Stimulated activated CD4-positive, alpha-beta T cell treated with anti-CD3 and anti-CD28 coated beads, TNF-alpha, amount 100 ng/mL, for 4 hours (primary cell): Measurements from ENCODE around the gene IGFLR1.
A peak's percentile ranks its signal among the peaks of the same experiment; 100 is the strongest.
"Not testable (repeated sequence)": the region's sequence is repeated elsewhere in the genome, so short reads cannot be mapped to it uniquely, and the experiment has no call there.

ENCODE experiments used
- DNase-seq, 3 experiments: peaks; one replicate each; pipeline ENCODE4 v3.0.0-alpha.2; 2020; ENCODE audit warnings: low read depth in 3 of 3

Gene IGFLR1

DNA sequence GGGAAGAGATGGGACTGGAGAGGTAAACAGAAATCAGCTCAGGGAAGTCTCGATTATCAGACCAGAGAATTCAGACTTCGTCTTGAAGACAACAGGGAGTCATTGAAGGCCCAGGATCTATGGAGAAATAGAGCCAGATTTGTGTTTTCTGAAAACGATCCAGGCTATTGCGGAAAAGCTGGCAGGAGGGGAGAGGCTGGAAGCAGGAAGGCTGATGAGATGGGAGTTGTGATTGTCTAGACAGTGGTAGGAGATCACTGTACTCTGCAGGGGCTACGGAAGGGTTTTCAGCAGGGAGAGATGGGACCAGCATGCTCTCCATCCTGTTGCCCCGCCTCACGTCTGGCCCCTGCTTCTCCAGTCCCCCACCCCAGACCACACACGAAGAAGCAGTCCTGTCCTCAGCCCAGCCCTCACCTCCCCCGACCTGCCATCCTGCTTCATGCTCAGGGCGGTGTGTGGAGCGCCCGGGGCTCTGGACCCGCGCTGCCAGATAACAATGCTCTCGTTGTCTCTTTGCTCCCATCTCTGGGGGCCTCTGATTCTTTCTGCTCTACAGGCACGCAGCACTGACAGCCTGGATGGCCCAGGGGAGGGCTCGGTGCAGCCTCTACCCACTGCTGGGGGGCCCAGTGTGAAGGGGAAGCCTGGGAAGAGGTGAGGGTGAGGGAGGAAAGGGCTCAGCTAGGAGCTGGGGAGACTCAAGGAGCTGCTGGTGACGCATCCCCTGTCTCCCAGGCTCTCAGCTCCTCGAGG lies 35.0 kb upstream of the IGFLR1 start:
- no peak for DNase-seq

DNA sequence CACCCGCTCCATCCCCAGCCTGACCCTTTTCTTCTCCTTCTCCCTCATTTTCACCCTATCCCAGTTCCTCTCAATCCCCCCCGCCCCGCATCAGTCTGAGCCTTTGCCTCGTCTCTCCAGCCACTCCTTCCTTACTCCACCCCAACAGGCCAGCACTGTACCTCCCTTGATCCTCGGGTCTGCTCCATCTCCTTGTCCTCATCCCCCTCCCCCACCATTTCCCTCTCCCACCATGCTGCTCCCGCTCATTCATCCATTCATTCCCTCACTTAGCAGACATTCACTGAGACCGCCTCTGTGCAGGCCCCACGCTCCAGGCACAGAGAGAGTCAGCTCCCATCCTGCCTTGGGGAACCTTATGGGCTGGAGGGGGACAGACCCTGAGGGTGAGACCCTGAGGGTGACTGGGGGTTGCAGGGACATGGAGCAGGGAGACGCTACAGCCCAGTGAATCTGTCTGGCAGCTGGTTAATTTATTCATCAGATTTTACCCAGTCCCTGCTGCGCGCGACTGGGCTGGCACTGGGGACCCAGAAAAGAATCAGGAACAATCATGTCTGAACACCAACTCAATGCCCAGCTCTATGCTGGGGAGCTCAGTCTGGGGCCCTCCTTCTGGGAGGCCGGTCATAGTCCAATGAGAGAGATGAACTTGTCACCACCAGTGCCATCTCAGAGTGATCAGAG lies 34.0 kb upstream of the IGFLR1 start:
- no peak for DNase-seq

DNA sequence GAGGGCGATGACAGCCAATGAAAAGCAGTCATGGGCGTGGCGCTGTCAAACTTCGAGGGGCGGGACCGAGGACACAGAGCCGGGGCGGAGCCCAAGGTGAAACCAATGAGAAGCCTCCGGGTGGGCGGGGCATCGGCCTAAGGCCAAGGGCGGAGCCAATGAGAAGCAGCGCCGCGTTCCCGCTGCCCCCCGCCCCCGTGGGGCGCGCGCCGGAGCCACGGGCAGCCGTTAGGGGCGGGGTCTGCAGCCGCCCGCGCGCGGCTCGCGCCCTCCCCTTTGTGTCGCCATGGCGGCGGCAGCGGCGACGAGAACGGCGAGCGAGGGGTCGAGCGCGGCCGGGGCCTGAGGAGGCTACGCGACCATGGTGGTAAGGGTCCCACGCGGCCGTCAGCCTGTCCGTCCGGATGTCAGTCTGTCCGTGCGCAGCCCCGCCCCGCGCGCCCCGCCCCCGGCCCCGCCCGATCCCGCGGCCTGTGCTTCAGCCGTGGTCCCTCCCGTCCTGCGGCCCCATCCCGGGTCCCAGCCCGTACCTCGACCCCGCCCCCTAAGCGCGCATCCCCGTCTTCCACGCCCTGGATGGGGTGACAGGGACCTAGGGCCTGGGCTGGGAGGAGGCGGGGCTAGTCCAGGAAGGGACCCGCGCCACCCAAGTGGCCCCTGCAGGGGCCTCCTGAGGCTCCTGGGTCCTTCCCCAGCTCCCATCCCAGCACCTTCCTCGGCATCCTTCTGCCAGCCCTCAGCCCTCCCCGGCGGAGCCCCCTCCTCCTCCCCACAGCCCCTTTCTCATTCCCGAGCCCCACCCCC lies 33.2 kb upstream of the IGFLR1 start, which contains the start of gene ARHGAP33:
TSS of gene ARHGAP33 (plus strand) at position 267 of the 804 bp plus-strand sequence. CDS start at position 362, 95 bp downstream.
- DNase-seq, result peak; percentile 97 to 98 (median 97)

DNA sequence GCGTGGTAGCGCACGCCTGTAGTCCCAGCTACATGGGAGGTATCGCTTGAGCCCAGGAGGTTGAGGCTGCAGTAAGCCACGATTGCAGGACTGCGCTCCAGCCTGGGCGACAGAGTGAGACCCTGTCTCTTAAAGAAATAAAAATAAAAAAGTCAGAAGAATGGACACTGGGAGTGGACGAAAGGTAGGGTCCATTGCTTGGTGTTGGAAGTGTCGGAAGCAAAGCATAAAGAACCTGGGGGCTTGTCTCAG lies 32.7 kb upstream of the IGFLR1 start:
- DNase-seq, result no peak

DNA sequence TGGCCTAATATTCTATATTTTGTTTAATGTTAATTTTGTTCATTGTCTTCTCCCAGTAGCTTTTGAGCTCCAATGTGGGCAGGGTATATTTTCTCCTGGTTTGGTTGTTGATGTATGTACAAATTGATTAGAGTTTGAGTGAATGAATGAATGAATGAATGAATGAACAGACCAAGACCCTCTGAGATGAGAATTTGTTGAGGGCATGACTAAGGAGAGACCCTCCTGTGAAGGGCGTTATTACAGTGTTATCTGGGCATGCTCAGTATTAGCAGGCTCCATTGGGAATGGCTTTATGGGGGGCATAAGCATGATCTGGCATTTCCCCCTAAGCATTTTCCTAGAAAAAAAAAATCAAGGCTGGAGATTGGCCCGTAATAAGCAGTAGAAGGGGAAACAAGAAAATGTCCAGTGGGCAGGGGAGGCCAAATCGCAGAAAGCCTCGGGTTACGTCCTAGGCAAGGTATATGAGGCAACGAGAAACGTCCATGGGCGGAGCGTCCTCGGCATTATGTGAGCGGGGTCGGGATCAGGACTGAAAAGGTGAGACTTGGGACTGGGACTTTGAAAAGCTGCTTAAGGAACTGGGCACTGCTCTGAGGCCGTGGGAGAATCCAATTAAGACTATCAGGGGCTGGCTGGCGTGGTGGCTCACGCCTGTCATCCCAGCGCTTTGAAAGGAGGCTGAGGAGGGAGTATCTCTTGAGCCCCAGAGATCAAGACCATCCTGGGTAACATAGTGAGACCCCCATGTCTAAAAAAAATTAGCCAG lies 32.2 kb upstream of the IGFLR1 start:
- DNase-seq, result no peak

DNA sequence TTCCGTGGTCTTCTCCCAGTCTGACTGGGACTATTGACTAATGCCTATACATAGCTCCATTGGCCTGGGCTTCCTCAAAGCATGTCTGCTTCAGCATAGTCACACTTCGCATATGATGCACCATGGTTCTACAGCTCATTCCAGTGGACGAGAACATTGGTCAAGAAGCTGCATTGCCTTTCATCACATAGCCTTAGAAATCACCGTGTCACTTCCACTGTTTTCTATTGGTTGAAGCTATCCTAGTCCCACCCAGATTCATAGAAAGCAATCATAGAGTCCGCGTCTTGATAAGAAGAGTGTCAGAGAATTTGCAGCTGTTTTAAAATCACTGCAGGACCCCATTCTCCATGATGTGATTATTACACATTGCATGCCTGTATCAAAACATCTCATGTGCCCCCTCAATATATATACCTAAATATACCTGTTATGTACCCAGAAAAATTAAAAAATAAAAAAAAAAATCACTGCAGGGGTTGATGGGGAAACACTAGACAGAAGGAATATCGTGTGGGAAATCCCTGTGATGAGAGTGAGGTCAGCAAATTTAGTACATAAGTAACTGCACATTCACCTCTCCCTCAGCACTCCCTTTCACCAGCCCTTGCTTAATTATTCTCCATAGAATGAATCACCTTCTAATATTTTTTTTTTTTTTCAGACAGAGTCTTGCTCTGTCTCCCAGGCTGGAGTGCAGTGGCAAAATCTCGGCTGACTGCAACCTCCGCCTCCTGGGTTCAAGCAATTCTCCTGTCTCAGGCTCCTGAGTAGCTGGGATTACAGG lies 31.0 kb upstream of the IGFLR1 start:
- DNase-seq, result no peak

DNA sequence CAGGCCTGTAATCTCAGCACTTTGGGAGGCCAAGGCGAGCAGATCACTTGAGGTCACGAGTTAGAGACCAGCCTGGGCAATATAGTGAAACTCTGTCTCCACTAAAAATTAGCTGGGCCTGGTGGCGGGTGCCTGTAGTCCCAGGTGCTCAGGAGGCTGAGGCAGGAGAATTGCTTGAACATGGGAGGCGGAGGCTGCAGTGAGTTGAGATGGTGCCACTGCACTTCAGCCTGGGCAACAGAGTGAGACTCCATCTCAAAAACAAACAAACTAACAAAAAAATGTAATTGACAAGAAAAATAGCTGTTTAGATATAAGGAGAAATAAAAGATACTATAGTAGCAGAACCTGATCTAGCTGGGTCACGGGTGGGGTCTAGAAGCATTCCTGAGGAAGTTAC lies 30.1 kb upstream of the IGFLR1 start:
- not testable (repeated sequence) for DNase-seq

DNA sequence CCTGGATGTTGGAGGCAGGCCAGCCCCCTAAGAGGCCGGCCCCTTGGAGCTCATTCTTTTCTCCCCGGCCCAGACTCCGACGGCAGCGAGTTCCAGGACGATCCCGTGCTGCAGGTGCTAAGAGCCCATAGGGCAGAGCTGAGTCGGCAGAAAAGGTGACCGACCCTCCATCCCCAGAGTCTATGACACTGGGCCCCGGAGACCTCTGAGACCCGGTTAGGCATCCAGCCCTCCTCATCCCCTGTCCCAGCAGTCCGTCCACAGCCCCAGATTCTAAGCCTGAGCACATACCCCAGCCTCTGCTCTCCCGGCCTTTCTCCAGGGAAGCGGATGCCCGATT lies 25.8 kb upstream of the IGFLR1 start:
- no peak for DNase-seq

DNA sequence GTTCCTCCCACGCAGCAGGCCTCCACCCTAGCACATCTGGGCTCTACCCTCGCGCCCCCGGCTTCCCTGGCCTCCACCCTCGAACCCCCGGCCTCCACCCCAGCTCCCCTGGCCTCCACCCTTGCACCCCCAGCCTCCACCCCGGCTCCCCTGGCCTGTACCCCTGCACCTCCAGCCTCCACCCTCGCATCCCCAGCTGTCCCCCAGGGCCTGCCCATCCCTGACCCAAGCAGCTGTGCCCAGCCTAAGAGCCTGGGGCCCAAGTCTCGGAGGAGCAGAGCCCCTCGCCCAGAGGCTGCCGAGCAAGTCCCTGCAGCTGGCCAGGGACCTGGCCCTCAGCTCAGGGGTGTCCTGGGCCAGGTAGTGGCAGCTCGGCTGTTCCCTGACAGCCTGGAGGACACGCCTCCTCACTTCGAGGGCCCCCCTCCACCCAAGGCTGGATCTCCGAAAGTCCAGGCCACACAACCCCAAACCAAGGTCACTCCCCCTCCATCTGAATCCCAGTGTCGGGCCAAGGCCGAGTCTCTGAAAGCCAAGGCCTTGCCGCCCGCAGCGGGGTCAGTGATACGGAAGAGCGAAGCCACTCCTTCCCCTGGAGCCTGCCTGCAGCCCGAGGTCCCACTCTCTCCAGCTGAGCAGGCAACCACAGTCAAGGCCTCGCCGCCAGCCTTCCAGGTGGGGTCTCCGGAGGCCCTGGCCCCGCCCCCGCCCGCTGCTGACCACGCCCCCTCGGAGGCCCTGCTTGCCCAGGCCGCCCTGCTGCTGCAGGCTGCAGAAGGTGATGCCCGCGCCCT lies 25.2 kb upstream of the IGFLR1 start:
- no peak for DNase-seq

DNA sequence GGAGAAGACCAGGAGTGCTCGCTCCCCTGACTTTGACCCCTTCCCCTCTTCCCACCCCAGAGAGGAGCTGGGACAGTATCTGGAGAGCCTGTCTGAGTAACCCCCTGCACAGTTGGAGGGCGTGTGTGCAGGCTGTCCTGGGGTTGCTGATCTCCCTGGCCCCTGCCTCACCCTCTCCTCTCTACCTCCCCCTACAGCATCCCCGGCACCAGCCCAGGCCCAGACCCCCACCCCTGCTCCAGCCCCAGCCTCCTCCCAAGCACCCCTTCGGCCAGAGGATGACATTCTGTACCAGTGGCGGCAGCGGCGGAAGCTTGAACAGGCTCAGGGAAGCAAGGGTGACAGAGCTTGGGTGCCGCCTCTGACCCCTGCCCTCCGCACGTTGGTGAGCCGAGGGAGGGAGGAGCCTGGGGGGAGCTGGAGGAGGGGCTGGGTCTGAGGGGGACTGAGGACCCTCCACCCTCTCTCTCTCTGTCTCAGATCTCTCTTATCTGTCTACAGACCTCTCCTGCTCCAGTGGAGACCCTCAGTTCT lies 24.4 kb upstream of the IGFLR1 start:
- no peak for DNase-seq

DNA sequence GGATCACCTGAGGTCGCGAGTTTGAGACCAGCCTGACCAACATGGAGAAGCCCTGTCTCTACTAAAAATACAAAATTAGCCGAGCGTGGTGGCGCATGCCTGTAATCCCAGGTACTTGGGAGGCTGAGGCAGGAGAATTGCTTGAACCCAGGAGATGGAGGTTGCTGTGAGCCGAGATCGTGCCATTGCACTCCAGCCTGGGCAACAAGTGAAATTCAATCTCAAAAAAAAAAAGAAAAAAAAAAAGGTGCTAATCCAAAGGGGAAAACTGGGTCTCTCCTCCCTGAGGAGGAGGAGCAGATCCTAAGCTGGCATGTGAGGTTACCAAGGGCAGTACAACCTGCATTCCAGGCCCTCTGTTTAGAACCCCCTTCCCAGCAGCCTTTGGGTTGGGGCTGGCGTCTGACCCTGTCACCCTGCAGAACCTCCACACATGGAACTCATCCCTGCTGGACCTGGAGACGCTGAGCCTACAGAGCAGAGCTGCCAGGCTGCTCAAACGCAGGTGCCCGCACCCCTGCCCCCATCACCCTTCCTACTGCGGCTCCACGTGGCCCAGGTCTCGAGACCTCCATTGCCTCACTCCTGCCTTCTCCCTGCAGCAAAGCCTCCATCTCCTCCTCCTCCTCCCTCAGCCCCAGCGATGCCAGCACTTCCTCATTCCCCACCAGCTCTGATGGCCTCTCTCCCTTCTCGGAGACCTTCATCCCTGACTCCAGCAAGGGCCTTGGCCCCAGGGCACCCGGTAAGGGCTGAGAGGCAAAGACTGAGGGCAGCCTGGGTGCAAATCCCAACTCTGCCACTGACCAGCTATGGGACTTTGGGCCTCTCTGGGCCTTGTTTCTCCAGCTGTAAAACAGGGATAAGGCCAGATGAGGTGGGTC lies 22.4 kb upstream of the IGFLR1 start:
- no peak for DNase-seq

DNA sequence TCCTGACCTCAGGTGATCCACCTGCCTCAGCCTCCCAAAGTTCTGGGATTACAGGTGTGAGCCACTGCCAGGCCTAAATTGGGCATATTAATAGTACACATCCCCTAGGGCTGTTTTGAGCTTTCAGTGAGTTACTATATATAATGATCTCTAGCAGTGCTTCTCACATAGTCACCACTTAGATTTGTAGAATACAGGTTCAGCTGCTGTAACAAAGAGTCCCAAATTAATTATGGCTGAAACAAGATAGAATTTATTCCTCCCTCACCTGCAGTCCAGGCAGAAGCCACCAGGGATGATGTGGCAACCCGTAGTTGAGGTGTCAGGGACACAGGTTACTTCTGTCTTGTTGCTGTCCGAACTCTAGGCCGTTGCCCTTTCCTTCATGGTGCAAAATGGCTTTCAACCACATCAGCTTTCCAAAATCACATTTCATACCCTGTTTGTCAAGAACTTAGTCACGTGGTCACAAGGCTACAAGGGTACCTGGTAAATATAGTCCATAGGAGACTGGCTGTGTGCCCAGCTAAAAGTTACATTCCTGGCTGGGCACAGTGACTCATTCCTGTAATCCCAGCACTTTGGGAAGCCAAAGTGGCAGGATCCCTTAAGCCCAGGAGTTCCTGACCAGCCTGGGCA lies 18.6 kb upstream of the IGFLR1 start:
- DNase-seq, result no peak

DNA sequence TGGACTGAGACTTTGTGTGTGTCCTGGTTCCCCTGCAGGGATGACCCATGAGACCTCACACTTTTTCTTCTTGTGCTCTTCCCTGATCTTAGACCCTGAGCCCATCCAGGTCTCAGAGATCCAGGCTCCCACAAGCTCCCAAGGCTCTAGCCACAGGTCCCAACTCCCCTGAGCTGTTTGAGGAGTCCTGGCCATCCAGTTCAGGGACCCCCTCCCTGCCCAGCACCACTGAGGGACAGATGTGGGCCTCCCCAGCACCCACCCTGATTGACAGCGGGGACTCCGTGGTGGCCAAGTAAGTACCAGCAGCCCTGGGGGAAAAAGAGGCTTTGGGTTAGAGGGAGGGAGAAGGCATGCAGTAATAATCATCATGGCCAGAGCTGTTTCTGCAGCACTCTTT lies 17.4 kb upstream of the IGFLR1 start:
- no peak for DNase-seq

DNA sequence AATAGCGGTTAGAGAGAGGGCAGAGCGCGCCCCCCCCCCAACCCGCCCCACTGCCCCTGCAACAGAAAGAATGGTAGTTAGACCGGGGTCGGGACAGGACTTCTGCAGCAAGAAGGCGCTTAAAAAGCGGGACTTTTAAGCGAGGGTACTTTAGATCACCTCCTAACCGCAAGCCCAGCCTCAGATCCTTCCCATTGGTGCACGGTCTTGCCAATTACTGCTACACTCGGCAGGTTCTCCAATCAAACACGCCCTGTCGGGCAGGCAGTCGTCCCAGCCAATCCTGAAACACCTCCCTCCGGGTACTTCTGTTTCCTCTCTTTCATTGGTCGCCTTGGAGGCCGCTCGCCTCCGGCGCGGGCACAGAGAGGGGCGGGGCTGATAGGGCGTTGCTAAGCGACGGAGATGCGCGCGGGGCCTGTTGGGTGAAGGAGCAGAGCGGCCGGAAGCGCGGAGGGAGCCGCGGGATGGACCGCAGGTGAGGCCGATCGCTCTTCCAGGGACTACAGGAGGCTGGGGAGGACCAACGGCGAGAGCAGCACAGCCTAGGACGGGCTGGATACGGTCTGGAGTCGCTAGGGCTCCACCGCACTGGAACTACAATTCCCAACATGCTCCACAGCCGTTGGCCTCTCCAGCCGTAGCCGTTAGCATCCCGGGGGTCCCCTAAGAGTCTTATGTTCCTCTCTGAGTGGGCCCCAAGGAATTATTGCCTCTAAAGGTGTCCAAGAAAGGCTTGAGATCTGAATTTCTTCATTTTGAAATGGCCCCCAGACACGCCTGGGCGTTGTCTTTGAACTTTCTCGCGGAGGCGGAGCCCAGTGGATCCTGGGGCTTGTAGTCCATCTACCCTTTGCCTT lies 15.7 kb upstream of the IGFLR1 start, which contains the start of gene PROSER3:
TSS of gene PROSER3 (plus strand) at position 428 of the 860 bp plus-strand sequence. CDS start at position 468, 40 bp downstream.
- peak; percentile 91 to 96 (median 95) for DNase-seq

DNA sequence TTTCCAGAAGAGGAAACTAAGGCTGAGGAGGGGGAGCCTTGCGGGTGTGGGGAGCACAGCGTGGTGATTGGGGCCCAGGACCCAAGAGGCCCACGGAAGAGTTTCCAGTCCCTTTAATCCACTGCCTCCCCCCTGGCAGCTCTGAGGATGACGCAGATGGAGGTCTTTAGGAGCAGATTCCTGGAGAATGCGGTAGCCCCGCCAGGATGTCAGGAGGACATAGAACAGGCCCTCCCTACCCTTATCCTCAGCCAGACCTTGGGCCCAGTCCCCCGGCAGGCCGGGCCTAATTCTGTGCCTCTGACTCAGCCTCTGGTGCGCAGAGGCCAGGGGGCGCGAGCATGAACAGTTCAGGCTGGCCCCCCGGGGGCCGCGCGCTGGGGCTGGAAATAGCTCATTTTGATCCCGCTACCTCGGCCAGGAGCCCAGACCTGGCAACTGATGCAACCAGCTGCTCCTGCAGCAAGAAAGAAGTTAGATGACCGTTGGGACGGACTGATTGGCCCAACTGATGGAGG lies 15.0 kb upstream of the IGFLR1 start:
- no peak for DNase-seq

DNA sequence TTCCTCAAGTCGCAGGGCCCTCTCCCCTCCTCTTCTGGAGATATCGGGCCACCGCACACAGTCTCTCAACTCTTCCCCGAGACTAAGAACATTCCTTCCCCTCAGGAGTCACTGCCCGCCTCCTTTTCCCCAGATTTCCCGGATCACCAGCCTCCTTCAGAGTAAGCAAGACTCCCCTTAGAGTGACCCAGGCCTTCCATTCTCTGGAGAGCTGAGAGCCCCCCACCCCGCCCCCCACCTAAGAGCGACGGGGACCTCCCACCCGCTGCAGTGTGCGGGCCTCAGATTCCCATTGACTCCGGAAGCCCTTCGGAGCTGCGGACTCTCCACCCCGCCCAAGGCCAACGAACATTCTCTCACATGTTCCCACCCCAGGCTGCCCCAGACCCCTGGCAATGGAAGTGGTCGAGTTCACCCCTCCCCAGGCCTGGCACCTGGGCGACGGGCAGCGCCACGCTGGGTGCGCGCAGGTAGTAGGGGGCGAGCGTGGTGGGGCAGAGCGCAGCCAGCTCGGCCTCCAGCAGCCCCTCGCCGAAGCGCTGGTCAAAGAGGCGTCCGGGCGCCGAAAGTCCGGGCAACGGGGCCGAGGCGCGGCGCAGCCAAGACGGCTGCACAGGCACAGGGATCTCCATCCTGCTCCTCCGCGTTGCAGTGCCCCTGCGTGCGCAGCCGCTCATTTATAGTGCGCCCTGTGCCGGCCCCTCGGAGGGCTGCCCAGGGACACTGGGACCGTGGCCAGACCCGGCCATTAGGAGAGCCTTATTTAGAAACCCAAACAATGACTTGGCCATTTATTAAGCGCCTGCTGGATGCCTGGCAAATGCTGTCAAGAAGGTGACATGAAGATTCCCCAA lies 14.4 kb upstream of the IGFLR1 start, which contains the start of gene HSPB6:
TSS of gene HSPB6 (minus strand) at position 653 of the 854 bp plus-strand sequence. CDS start at position 632, 21 bp downstream.
- DNase-seq, result no peak
